GM21737 (cell line): ENCODE results near the gene MED16.
A peak's percentile ranks its signal among the peaks of the same experiment; 100 is the strongest.

Experiments
- ATAC-seq: cut with Tn5 transposase; IDR thresholded peaks from one replicate; pipeline ENCODE4 v1.9.1; 2021; ENCODE audit warnings: mild to moderate bottlenecking, moderate library complexity; ENCODE audit not compliant: unreplicated experiment

MED16 gene

DNA sequence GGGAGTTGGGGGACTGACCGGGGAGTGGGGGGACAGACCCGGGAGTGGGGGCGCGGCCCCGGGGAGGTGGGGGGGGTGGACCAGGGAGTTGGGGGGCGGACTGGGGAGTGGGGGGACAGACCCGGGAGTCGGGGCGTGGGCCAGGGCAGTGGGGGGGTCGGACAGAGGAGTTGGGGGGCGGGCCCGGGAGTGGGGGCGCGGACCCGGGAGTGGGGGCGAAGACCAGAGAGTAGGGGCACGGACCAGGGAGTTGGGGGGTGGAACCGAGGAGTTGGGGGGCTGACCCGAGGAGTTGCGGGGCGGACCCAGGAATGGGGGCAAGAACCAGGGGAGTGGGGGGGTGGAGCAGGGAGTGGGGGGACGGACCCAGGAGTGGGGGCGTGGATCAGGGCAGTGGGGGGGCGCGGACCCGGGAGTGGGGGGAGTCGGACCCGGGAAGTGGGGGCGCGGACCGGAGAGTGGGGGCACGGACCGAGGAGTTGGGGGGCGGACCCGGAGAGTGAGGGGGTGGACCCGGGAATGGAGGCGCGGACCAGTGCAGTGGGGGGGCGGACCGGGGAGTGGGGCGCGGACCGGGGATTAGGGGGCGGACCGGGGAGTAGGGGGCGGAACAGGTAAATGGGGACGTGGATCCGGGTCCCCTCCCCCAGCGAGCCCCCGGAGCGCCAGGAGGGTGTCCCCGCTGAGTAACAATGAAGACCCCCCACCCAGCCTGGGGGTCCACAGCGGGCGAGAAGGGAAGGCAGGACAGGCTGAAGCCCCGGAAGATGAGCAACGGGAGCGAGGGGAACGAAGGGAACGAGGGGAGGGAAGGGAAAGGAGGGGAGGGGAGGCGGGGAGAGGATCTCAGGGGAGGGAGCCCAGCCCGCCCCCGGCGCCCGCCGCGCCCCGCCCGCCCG lies 19.4 kb upstream of the MED16 start:
- ATAC-seq, result no peak

DNA sequence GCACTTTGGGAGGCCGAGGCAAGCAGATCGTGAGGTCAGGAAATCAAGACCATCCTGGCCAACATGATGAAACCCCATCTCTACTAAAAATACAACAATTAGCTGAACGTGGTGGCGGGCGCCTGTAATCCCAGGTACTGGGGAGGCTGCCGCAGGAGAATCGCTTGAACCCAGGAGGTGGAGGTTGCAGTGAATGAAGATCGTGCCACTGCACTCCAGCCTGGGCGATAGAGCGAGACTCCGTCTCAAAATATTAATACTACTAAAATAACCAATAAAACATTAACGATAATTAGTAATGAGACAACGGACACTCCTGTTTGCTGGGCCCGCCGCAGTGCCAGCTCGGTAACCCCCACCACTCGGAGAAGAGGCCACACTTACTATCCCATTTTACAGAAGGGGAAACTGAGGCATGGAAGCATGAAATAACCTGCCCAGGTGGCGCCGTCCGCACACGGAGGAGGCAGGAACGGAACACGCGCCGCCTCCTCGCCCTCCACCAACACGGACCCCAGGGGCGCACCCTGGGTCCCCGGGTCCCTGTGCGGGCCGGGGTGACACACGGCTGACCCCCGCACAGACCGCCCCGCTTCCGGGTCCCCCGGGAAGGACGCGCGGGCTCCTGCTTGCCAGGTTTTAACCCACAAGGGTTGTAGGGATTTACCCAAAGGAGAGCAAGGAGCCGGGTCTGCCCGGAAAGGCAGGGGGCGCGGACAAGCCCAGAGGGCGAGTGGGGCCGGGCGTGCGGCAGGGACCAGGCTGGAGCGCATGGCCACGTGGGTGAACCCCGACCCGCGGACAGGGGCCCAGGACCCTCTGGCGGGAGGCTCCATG lies 18.4 kb upstream of the MED16 start:
- ATAC-seq, result no peak

DNA sequence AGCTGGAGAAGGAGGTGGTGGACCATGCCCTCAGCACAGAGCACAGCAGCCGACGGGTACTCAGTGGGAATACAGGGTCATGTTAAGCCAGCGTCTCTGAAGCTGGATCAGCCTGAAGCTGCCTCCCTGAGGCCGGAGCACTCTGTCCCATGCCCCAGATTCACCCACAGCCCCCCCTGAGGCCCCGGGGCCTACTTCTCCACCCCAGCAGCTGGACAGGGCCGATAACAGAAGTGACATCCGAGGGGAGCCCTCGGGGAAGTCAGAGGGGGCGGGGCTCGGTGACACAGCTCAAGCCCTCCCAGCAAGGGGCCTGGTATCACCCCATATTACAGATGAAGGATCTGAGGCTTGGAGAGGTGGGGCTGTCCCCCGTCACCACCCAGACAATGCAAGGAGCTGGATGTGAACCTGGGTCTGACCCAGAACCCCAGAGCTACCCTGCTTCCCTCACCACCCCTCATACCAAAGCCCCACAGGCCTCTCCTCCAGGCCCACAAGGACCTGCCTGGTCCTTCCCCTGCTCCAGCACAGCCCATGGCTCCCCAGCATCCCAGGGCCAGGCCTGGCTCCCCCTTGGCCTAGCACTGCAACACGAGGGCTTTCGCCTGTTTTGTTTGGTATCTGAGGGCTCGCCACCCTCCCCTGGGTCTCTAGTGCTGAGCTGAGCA lies 14.3 kb upstream of the MED16 start:
- ATAC-seq, result no peak

- no peak for ATAC-seq
Measured at GRCh38 chr19:906480-906879, 13.5 kb upstream of the MED16 start.

DNA sequence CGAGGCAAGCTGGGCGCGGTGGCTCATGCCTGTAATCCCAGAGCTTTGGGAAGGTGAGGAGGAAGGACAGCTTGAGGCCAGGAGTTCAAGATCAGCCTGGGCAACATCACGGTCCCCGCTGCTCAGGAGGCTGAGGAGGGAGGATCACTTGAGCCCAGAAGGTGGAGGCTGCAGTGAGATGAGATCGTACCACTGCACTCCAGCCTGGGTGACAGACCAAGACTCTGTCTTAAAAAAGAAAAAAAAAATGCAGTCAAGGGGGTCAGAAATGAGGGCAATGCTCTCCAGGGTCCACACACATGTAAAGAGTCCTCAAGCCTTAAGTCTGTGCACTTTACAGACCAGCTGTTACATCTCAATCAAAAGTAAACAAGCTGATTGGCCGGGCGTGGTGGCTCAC lies 11.6 kb upstream of the MED16 start:
- ATAC-seq, result no peak

- no peak for ATAC-seq
Measured at GRCh38 chr19:903266-903797, 10.3 kb upstream of the MED16 start.

DNA sequence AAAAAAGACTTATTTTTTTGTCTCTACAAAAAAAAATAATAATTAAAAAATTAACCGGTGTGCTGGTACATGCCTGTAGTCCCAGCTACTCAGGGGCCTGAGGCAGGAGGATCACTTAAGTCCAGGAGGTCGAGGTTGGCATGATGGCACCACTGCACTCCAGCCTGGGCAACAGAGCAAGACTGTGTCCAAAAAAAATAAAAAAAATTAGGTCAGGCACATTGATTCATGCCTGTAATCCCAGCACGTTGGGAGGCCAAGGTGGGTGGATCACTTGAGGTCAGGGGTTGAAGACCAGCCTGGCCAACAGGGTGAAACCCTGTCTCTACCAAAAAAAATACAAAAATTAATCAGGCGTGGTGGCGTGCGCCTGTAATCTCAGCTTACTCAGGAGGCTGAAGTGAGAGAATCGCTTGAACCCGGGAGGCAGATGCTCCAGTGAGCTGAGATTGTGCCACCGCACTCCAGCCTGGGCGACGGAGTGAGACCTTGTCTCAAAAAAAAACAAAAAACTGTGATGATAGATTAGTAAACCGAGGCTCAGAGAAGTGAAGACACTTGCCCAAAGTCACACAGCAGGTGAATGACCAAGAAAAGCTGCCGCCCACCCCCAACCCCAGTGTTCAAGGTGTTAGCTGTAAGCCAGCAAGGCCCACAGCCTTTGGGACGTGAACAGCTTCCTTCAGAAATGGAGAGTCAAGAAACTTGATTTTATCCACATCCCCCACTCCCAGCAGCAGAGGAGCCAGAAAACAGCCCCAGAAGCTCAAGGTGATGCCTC lies 9.6 kb upstream of the MED16 start:
- ATAC-seq, result no peak

DNA sequence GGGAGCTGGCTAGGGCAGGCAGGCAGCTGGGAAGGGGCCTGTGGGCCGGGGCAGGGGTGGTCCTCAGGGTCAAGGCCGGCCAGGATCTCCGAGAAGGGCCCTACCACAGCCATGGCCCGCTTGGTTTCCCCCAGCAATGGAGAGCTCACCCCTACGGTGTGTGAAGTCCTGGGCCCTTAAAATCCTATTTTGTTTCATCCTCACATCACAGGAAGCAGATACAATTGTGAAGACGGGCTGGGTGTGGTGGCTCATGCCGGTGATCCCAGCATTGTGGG lies 9.0 kb upstream of the MED16 start:
- no peak for ATAC-seq

DNA sequence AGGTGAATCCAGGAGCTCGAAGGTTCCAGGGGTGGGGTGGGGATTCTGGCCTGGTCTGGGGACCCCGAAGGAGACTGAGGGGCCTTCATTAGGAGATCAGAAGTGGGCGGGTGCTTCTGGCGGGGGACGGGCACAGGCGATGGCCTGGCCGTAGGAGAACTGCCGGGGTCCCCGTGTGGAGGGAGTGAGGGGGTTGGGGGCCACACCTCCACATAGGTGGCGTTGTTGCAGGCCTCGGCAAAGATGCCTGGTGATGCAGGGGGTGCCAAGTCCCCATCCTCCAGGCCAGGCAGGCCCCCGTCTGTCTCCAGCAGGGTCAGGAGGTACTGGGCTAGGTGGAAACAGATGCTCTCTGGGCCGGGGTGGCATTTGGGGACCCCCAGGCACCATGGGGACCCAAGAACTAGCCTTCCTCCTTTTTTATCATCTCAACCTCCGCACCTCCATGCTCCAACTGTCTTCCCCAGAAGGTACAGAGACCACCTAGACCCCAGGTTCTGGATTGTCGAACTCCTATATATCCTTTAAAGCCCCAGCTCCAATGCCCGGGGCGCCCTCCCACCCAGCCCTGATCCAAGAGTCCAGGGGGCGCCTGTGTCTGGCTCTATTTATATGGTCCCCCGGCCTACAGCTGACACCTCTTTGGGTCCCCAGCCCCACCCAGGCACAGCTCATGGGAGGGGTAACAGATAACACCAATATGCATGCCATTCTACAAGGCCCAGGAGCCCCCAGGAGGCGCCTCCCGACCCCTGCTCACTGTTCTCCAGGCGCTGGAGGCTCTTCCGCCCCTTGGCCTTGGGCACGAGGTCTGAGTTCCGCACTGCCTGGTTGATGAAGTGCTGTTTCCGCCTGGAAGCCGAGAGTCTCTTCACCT lies 8.5 kb upstream of the MED16 start:
- no peak for ATAC-seq

DNA sequence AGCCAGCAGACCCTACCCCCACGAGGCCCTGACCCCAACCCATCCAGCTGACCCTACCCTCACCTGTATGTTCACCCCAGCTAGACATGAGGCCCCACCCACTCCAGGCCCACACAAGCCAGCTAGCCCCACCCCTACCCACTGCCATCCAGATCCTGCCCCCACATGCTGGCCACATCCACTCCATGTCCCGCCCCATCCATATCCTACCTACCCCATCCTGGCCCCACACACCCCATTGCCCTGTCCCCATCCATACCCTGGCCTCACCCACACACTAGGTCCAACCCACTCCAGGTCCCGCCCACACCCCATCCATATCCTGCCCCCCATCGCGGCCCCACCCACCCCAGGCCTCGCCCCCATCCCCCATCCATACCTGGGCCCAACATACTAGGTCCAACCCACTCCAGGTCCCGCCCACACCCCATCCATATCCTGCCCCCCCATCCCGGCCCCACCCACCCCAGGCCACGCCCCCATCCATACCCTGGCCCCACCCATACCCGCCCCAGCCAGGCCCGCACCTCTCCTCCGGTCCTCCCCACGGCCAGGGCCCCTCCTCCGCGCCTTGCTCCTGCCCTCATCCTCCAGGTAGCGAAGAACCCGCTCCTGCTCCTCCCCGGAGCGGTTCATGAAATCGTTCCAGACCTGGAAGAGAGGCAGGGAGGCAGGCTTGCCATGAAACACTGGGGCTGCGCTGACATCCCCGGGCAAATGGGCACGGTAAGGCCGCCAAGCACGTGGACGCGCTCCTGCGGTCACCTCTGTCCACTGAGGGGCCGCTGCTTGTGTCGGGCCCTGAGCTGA lies 7.5 kb upstream of the MED16 start:
- ATAC-seq, result no peak

- ATAC-seq, result no peak
Measured at GRCh38 chr19:900043-900301, 7.0 kb upstream of the MED16 start.

- no peak for ATAC-seq
Measured at GRCh38 chr19:899336-900042, 6.5 kb upstream of the MED16 start.

- ATAC-seq, result no peak
Measured at GRCh38 chr19:898663-899062, 5.7 kb upstream of the MED16 start.

DNA sequence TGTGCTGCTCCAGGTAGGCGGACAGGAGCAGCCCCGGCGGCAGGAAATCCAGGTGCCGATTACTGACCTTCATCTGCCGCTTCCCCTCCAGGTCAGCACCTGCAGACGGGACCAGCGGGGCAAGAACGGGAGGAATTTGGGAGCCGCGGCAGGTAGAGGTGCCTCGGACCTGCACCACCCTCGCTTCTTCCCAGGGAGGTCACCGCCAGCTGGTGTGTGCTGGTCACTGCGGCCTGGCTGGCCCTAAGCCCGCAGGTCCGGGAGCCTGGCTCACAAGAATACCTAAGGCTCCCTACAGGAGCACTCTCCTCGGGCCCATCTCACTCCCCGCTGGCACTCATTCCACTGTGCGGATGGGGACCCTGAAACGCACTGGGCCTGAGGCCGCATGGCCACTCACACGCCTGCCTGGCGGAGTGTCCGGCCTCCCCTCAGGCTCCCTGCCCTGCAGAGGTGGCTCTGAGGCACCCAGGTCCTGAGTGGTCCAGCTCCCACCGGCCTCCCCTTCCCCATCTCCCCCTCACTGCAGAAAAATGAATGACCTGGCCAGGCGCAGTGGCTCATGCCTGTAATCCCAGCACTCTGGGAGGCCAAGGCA lies 4.6 kb upstream of the MED16 start:
- ATAC-seq, result no peak

DNA sequence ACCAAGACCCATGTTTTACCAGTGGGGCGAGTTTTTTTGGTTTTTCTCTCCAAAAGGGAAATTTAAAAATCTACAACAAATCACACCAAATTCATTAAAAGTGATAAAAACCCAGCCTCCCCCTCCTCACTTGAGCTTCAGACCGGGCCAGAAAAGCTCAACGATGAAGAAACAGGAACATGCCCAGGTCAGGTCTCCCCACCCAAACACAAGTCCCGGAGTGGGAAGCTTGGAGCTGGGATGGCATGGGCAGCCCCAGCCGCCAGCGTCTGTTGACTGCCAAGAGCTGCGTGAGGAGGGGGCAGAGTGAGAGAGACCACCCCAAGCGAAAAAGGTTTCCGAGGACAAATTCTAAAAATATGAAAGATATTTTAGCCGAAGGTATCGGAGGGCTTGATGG lies 4.0 kb upstream of the MED16 start:
- no peak for ATAC-seq

GRCh38 chr19:896434-896833 lies 3.4 kb upstream of the MED16 start:
- ATAC-seq, result no peak

DNA sequence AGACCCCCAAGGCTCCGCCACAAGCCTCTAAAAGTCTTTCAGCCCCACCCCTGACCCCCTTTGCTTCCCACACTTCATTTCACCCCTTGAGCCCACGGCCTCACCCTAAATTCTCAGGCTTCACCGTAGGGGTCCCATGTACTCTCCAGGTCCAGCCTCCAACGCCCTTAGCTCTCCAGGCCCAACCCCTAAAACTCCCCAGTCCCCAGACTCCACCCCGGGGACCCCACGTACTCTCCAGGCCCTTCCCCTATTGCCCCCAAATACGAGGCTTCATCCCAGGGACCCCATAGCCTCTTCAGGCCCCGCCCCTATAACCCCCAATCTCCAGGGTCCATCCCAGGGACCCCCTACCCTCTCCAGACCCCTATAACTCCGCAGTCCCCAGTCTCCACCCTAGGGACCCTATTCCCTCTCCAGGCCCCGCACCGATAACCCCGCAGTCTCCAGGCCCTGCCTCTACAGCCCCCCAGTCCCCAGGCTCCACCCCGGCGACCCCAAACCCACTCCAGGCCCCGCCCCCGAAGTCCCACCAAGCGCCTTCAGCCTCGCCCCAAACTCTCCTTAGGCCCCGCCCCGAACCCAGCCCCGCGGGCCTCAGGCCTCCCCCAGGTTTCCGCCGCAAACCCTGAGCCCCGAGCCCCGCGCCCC lies 619 bp downstream of the MED16 start:
- peak; percentile 3 for ATAC-seq
